ENCODE data around the gene PAIP1.
"Not testable (repeated sequence)": the region's sequence is repeated elsewhere in the genome, so short reads cannot be mapped to it uniquely, and the experiment has no call there.

DNA sequence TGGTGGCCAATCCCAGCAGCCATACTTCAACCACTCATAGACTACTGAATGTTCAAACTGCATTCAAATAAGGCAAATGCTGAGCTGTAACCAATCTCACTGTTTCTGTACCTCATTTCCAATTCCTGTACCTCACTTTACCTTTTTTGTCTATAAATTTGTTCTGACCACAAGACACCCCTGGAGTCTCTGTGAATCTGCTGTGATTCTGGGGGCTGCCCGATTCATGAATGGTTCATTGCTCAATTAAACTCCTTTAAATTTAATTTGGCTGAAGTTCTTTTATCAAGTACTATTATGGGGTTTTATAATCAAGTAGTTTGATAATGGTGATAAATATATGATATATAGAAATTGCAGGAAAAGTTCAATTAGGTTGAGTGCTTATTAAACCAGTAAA is 42.0 kb upstream of the PAIP1 start:
- not testable (repeated sequence) for TF ChIP-seq POLR2A, POLR2AphosphoS5 (IDR thresholded peaks at IDR 0.05)
- TF ChIP-seq, protein P1, sequence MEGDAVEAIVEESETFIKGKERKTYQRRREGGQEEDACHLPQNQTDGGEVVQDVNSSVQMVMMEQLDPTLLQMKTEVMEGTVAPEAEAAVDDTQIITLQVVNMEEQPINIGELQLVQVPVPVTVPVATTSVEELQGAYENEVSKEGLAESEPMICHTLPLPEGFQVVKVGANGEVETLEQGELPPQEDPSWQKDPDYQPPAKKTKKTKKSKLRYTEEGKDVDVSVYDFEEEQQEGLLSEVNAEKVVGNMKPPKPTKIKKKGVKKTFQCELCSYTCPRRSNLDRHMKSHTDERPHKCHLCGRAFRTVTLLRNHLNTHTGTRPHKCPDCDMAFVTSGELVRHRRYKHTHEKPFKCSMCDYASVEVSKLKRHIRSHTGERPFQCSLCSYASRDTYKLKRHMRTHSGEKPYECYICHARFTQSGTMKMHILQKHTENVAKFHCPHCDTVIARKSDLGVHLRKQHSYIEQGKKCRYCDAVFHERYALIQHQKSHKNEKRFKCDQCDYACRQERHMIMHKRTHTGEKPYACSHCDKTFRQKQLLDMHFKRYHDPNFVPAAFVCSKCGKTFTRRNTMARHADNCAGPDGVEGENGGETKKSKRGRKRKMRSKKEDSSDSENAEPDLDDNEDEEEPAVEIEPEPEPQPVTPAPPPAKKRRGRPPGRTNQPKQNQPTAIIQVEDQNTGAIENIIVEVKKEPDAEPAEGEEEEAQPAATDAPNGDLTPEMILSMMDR (IDR thresholded peaks at IDR 0.05), result not testable (repeated sequence)
